ENCODE measurements around the gene ESR2.

DNA sequence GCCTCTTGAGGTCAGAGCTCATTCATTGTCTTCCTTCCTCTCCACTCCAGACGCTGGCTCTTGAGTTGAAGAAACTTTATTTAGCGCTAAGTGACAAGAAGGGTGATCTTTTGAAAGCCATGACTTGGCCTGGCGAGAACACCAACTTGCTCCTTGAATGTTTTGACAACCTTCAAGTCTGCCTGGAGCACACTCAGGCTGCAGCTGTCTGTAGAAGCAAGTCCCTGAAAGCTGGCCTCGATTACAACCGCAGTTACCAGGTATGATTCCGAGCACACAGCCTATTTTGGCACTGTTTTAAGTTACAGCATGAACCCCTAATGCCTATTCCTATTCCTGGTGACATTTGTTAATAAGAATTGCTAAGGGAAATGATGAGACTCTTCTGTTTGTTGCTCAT, 167.6 kb downstream of the ESR2 start:
- TF ChIP-seq SRF (IDR thresholded peaks at IDR 0.05; ENCODE audit: low read depth, low read length) (no peak), JUN (IDR thresholded peaks at IDR 0.05; ENCODE audit: low read depth, low read length) (no peak), POLR2A (IDR thresholded peaks at IDR 0.05; ENCODE audit: control extremely low read depth in 1 of 2, low read depth in 2 of 2, low read length in 2 of 2) (no peak), EZH2 (IDR thresholded peaks at IDR 0.05; ENCODE audit: low read depth, low read length, severe bottlenecking) (no peak), HDAC2 (IDR thresholded peaks at IDR 0.05; ENCODE audit: borderline replicate concordance in 1 of 2, low read depth in 2 of 2, low read length in 2 of 2) (no peak), CHD2 (IDR thresholded peaks at IDR 0.05; ENCODE audit: low read length) (no peak), SIN3A (conservative IDR thresholded peaks at IDR 0.05 in 1 of 2, IDR thresholded peaks at IDR 0.05 in 1 of 2; ENCODE audit: low read depth in 1 of 2, low read length in 2 of 2) (no peak), BRCA1 (IDR thresholded peaks at IDR 0.05; ENCODE audit: low read depth, low read length) (no peak), CREB1 (IDR thresholded peaks at IDR 0.05) (no peak)
- TF ChIP-seq, protein P1, sequence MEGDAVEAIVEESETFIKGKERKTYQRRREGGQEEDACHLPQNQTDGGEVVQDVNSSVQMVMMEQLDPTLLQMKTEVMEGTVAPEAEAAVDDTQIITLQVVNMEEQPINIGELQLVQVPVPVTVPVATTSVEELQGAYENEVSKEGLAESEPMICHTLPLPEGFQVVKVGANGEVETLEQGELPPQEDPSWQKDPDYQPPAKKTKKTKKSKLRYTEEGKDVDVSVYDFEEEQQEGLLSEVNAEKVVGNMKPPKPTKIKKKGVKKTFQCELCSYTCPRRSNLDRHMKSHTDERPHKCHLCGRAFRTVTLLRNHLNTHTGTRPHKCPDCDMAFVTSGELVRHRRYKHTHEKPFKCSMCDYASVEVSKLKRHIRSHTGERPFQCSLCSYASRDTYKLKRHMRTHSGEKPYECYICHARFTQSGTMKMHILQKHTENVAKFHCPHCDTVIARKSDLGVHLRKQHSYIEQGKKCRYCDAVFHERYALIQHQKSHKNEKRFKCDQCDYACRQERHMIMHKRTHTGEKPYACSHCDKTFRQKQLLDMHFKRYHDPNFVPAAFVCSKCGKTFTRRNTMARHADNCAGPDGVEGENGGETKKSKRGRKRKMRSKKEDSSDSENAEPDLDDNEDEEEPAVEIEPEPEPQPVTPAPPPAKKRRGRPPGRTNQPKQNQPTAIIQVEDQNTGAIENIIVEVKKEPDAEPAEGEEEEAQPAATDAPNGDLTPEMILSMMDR (IDR thresholded peaks at IDR 0.05; ENCODE audit: control extremely low read depth in 1 of 3, insufficient read depth in 1 of 3, low read depth in 1 of 3, low read length in 3 of 3) = no peak
